Stimulated activated naive B cell treated with anti-CD40 and anti-IgM and Interleukin-4, amounts not matched to agents 10 μg/mL and 1 μg/mL and 100 μg/mL, for 72 hours (primary cell): Measurements from ENCODE around the gene KDM7A.

ENCODE experiments used
- ATAC-seq, 2 donors: fragments of 150-1000 bp; cut with Tn5 transposase; replicated peaks; 2 replicates each; pipeline ENCODE4 v1.10.0; 2021; ENCODE audit warnings: moderate library complexity in 1 of 2
- DNase-seq: peaks from one replicate; pipeline ENCODE4 v3.0.0; 2021
- H3K27ac Mint-ChIP-seq: one replicate; pipeline ENCODE4 v1.8.0; 2022; ENCODE audit warnings: mild to moderate bottlenecking, mixed read lengths
- H3K27me3 Mint-ChIP-seq, 2 donors: one replicate each; pipeline ENCODE4 v1.8.0; 2022; ENCODE audit warnings: mixed read lengths in 2 of 2
- H3K36me3 Mint-ChIP-seq, 2 donors: one replicate each; pipeline ENCODE4 v1.8.0; 2022; ENCODE audit warnings: mixed read lengths in 2 of 2, mild to moderate bottlenecking in 1 of 2
- H3K4me1 Mint-ChIP-seq, 2 donors: one replicate each; pipeline ENCODE4 v1.8.0; 2022; ENCODE audit warnings: mixed read lengths in 2 of 2, mild to moderate bottlenecking in 1 of 2
- H3K4me3 Mint-ChIP-seq, 2 donors: one replicate each; pipeline ENCODE4 v1.8.0; 2022; ENCODE audit warnings: mild to moderate bottlenecking in 2 of 2, mixed read lengths in 2 of 2, moderate library complexity in 1 of 2
- H3K9me3 Mint-ChIP-seq, 2 donors: one replicate each; pipeline ENCODE4 v1.8.0; 2022; ENCODE audit warnings: mixed read lengths in 2 of 2, mild to moderate bottlenecking in 1 of 2

Gene KDM7A

GRCh38 chr7:140056431-140057142 lies 120.2 kb downstream of the KDM7A start:
- H3K4me3 Mint-ChIP-seq = no peak overlapping the region
- peak overlapping the region; percentile 63 for H3K27ac Mint-ChIP-seq
- DNase-seq (no peak), ATAC-seq (no peak)
- H3K27me3 Mint-ChIP-seq = no peaks in the 10 kb centered on the region
- no peaks in the 10 kb centered on the region for H3K9me3 Mint-ChIP-seq
- peaks cover 69 to 86% of the 10 kb centered on the region in 2 donors for H3K4me1 Mint-ChIP-seq
- peaks cover 42 to 46% of the 10 kb centered on the region in 2 donors for H3K36me3 Mint-ChIP-seq

DNA sequence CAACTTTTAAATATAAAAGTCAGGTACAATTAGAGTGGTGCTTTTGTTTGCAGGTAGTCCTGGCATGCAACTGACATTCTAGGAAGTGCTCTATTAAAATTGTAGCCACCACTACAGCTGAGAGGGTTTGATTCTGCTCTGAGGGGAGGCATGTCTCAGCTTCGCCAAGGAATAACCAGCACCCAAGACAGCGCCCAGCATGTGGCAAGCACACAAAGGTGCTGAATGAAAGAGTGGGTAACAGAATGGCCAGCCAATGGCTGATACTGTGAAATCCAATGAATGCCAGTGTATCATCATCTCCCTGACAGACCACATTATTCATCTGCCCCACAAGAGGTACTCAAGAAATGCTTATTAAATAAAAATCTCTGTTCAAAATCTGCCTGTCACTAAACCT lies 121.0 kb downstream of the KDM7A start:
- no peak overlapping the region for H3K4me3 Mint-ChIP-seq
- peaks cover 62 to 82% of the 10 kb centered on the region in 2 donors for H3K4me1 Mint-ChIP-seq
- DNase-seq = no peak
- peaks cover 37 to 40% of the 10 kb centered on the region in 2 donors for H3K36me3 Mint-ChIP-seq
- no peak overlapping the region for H3K27ac Mint-ChIP-seq
- no peak for ATAC-seq
- H3K9me3 Mint-ChIP-seq = no peaks in the 10 kb centered on the region
- no peaks in the 10 kb centered on the region for H3K27me3 Mint-ChIP-seq

DNA sequence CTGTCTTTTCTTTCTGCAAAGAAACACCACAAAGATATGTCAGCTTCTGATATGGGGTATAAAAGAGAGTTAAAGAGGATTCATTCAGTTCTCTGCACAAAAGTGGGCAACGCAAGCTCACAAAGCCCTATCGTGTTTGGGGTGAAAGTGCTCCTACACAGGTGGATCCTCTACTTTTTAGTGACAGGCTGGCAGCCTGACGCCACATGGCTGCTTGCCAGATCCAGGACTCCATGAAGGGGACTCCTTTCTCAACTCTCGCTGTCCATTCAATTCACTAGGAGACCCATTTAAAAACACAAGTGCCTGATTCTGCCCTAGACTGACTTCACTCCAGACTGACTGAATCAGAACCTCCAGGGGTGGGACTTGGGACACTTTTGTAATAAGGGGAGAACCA lies 122.0 kb downstream of the KDM7A start:
- Mint-ChIP-seq H3K4me1 (peaks cover 56 to 80% of the 10 kb centered on the region in 2 donors), H3K27me3 (no peaks in the 10 kb centered on the region), H3K36me3 (peaks cover 41 to 46% of the 10 kb centered on the region in 2 donors), H3K9me3 (no peaks in the 10 kb centered on the region), H3K4me3 (no peak overlapping the region), H3K27ac (peak overlapping the region; percentile 63)
- DNase-seq (no peak), ATAC-seq (no peak)

DNA sequence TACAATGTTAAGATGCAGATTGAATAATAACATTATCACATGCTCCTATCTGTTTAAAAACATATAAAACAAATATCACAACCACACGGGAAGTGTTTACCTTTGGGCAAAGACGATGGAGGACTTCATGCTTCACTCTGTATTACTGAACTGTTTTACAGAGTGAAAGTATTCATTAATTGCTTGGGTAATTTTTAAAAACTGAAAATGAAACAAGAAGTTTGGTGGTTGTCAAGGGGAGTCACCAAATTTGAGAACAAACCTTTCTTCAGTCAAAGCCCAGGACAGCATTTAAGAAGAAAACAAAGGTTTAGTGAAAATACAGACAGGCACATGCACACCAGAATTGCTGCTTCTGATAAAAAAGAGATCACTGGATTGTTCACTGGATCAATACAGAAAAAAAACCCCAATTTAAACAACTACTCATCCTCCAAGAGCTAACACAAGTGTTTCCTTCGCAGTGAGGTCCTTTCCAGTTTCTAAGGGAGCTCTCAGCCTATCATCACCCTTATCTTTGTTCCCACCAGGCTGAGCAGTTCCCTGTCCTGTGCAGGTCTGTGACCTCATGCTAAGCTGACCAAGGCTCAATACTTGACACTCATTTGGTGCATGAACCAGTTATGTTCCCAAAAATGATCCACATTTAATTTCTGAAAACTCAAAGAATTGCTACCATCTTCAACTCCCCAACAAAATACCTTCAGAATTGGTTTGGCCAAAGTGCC lies 122.8 kb downstream of the KDM7A start:
- DNase-seq = no peak
- H3K27ac Mint-ChIP-seq = peak overlapping the region; percentile 63
- peaks cover 51 to 80% of the 10 kb centered on the region in 2 donors for H3K4me1 Mint-ChIP-seq
- H3K27me3 Mint-ChIP-seq = no peaks in the 10 kb centered on the region
- H3K9me3 Mint-ChIP-seq = no peaks in the 10 kb centered on the region
- H3K36me3 Mint-ChIP-seq = peaks cover 39 to 42% of the 10 kb centered on the region in 2 donors
- H3K4me3 Mint-ChIP-seq = peak overlapping the region; percentile 52 to 69
- ATAC-seq = peak; percentile 88 to 94

GRCh38 chr7:140051820-140052219 lies 125.0 kb downstream of the KDM7A start:
- Mint-ChIP-seq H3K4me3 (no peak overlapping the region), H3K4me1 (peaks cover 45 to 83% of the 10 kb centered on the region in 2 donors), H3K9me3 (no peaks in the 10 kb centered on the region), H3K27me3 (no peaks in the 10 kb centered on the region), H3K27ac (no peak overlapping the region), H3K36me3 (peaks cover 36 to 45% of the 10 kb centered on the region in 2 donors)
- no peak for ATAC-seq
- no peak for DNase-seq

DNA sequence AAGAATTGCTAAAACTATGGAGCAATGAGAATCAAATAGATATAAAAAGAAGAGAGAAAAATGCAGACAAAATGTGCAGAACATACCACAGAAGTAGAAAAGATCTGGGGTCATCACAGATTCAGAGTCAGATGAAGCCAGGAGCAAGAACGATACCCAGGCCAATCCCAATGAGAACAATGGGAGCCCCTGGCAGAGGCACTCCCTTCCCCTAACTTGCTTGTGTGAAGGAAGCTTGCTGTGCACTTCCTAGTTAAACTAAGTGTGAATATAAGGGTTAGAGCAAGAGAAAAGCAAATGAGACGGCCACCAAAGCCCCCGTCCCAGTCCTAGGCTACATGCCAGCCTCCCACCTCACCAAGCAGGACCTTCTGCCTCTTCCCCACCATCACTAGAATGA lies 126.7 kb downstream of the KDM7A start:
- H3K36me3 Mint-ChIP-seq = peaks cover 35 to 50% of the 10 kb centered on the region in 2 donors
- no peaks in the 10 kb centered on the region for H3K27me3 Mint-ChIP-seq
- no peaks in the 10 kb centered on the region for H3K9me3 Mint-ChIP-seq
- ATAC-seq (no peak), DNase-seq (no peak)
- H3K4me3 Mint-ChIP-seq = no peak overlapping the region
- peaks cover 45 to 85% of the 10 kb centered on the region in 2 donors for H3K4me1 Mint-ChIP-seq
- H3K27ac Mint-ChIP-seq = no peak overlapping the region

- H3K36me3 Mint-ChIP-seq = peaks cover 38 to 53% of the 10 kb centered on the region in 2 donors
- H3K4me1 Mint-ChIP-seq = peaks cover 40 to 79% of the 10 kb centered on the region in 2 donors
- ATAC-seq (no peak), DNase-seq (no peak)
- no peak overlapping the region for H3K4me3 Mint-ChIP-seq
- H3K9me3 Mint-ChIP-seq = no peaks in the 10 kb centered on the region
- no peak overlapping the region for H3K27ac Mint-ChIP-seq
- H3K27me3 Mint-ChIP-seq = no peaks in the 10 kb centered on the region
Measured at GRCh38 chr7:140049339-140050024, 127.3 kb downstream of the KDM7A start.

DNA sequence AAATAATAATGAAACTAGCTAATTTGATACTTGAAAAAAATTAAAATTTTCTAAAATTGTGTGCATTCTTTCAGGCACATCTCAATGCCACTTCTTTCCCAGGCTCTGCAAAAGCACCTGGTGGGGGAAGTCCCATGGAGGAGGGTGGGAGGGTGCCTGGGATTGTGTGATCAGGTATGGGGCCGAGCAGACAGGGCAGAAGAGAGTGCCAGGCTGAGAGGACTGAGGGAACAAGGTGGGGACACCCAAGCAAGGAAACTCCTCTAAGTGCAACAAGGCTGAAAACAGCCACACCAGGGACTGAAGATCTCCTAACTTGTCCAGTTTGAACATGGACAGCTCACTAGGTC lies 127.8 kb downstream of the KDM7A start:
- Mint-ChIP-seq H3K4me3 (no peak overlapping the region), H3K27me3 (no peaks in the 10 kb centered on the region), H3K27ac (no peak overlapping the region), H3K9me3 (no peaks in the 10 kb centered on the region), H3K36me3 (peaks cover 38 to 58% of the 10 kb centered on the region in 2 donors), H3K4me1 (peaks cover 35 to 74% of the 10 kb centered on the region in 2 donors)
- ATAC-seq (no peak), DNase-seq (no peak)

DNA sequence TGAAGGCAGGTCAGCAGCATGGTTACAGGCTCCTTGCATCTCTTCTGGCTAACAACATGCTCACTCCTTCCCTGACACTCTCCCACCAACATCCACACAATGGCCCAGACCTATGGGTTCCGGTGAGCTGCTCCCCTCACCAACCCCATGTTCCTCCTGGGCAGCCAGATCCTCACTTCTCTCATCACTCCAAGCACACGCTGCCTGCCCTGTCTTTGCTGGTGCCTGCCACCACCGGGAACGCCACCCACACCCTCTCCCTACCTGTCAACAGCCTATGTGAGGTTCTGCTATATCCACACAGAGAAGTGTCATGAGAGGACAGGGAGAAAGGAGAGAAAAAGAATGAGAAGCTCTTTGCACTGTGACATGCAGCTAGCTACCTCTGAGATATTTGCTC lies 128.6 kb downstream of the KDM7A start:
- H3K36me3 Mint-ChIP-seq = peaks cover 37 to 63% of the 10 kb centered on the region in 2 donors
- DNase-seq (no peak), ATAC-seq (no peak)
- H3K4me3 Mint-ChIP-seq = no peak overlapping the region
- peaks cover 28 to 66% of the 10 kb centered on the region in 2 donors for H3K4me1 Mint-ChIP-seq
- no peaks in the 10 kb centered on the region for H3K9me3 Mint-ChIP-seq
- peak overlapping the region; percentile 26 for H3K27ac Mint-ChIP-seq
- H3K27me3 Mint-ChIP-seq = no peaks in the 10 kb centered on the region

DNA sequence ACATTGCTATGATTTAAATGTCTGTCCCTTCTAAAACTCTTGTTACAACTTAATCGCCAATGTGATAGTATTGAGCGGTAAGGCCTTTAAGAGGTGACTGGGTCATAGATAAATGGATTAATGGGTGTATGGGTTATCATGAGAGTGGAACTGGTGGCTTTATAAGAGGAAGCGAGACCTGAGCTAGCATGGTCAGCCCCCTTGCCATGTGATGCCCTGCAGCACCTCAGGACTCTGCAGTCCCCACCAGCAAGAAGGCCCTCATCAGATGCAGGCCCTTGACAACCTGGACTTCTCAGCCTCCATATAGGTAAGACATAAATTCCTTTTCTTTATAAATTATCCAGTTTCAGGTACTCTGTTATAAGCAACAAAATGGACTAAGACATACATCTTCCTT lies 129.6 kb downstream of the KDM7A start:
- Mint-ChIP-seq H3K9me3 (no peaks in the 10 kb centered on the region), H3K36me3 (peaks cover 32 to 61% of the 10 kb centered on the region in 2 donors), H3K4me1 (peaks cover 25 to 58% of the 10 kb centered on the region in 2 donors), H3K4me3 (no peak overlapping the region), H3K27me3 (no peaks in the 10 kb centered on the region), H3K27ac (no peak overlapping the region)
- DNase-seq (no peak), ATAC-seq (peak; percentile 56 to 75)

- no peaks in the 10 kb centered on the region for H3K9me3 Mint-ChIP-seq
- no peak for DNase-seq
- H3K27ac Mint-ChIP-seq = no peak overlapping the region
- ATAC-seq = no peak
- H3K27me3 Mint-ChIP-seq = no peaks in the 10 kb centered on the region
- no peak overlapping the region for H3K4me3 Mint-ChIP-seq
- peaks cover 36 to 68% of the 10 kb centered on the region in 2 donors for H3K36me3 Mint-ChIP-seq
- peaks cover 23 to 55% of the 10 kb centered on the region in 2 donors for H3K4me1 Mint-ChIP-seq
Measured at GRCh38 chr7:140045697-140046096, 131.1 kb downstream of the KDM7A start.

DNA sequence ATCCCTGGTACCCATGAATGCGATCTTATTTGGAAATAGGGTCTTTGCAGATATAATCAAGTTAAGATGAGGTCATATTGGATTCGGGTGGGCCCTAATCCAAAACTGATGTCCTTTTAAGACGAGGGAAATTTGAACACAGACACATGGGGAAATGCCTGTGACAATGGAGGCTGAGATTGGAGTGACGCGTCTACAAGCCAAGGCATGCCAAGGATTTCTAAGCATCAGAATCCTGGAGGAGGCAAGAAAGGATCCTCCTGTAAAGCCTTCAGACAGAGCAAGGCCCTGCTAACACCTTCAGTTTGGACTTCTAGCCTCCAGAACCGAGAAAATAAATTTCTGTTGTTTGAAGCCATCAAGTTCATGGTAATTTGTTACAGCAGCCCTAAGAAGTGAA lies 132.5 kb downstream of the KDM7A start:
- H3K27me3 Mint-ChIP-seq = no peaks in the 10 kb centered on the region
- no peak overlapping the region for H3K27ac Mint-ChIP-seq
- peaks cover 38 to 68% of the 10 kb centered on the region in 2 donors for H3K36me3 Mint-ChIP-seq
- H3K4me1 Mint-ChIP-seq = peaks cover 19 to 46% of the 10 kb centered on the region in 2 donors
- DNase-seq (no peak), ATAC-seq (no peak)
- H3K9me3 Mint-ChIP-seq = no peaks in the 10 kb centered on the region
- H3K4me3 Mint-ChIP-seq = no peak overlapping the region

- Mint-ChIP-seq H3K9me3 (no peaks in the 10 kb centered on the region), H3K4me1 (peaks cover 15 to 36% of the 10 kb centered on the region in 2 donors), H3K36me3 (peaks cover 42 to 77% of the 10 kb centered on the region in 2 donors), H3K27me3 (no peaks in the 10 kb centered on the region), H3K4me3 (no peak overlapping the region), H3K27ac (peak overlapping the region; percentile 37)
- DNase-seq (no peak), ATAC-seq (no peak)
Measured at GRCh38 chr7:140042386-140042670, 134.5 kb downstream of the KDM7A start.

- Mint-ChIP-seq H3K36me3 (peaks cover 42 to 79% of the 10 kb centered on the region in 2 donors), H3K27me3 (no peaks in the 10 kb centered on the region), H3K4me3 (peak overlapping the region in 1 of 2 donors; percentile 32), H3K4me1 (peaks cover 15 to 36% of the 10 kb centered on the region in 2 donors), H3K9me3 (no peaks in the 10 kb centered on the region), H3K27ac (peak overlapping the region; percentile 37)
- ATAC-seq = no peak
- no peak for DNase-seq
Measured at GRCh38 chr7:140041659-140042385, 135.0 kb downstream of the KDM7A start.
